Measurements from ENCODE around the gene ARSG. TPM values are rescaled to one million over a fixed set of nuclear protein-coding genes. Genes with fewer than 3 reads are reported as not detected.

Gene ARSG
- total and polyA plus RNA-seq, 2 of the 8 experiments (the other 6 are each of a cell fraction or from before 2014, with no cell fraction given): 3.3 to 4.0 TPM

DNA sequence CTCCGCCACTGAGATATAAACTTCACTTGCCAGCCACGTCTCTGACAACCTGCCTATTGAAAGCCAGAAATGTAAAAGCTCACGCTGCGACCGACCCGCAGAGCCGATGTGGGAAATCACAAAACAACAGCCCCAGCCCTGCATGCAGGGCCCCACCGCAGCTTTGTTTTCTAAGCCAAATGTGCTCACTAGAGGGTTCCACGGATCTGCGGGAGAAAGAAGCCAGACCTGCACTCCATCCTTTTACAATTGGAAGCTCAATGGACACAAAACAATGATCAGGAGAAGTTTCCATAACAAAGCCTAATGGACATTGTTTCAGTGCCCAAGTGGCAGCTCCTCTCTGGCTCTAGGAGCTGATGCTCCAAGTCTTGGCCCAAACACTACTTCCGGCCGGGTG is 132.9 kb downstream of the ARSG start:
- Histone ChIP-seq H4K91ac (replicated peaks; ENCODE audit: insufficient read length, low read length) (no peak overlapping the region), H2BK20ac (ENCODE audit: low read length) (no peak overlapping the region), H3K4ac (replicated peaks; ENCODE audit: insufficient read length, low read depth, low read length) (no peak overlapping the region), H3K4me2 (ENCODE audit: insufficient read depth in 1 of 2, low read depth in 2 of 2, low read length in 2 of 2) (no peak overlapping the region), H3K4me1 (replicated peaks in 1 of 4; ENCODE audit: control insufficient read depth in 3 of 4, insufficient read depth in 4 of 4, low read length in 3 of 4) (peaks cover 0 to 6% (median 4%) of the 10 kb centered on the region in 4 experiments; a peak in 5 of 7 replicates), H3K23me2 (ENCODE audit: low read depth, low read length) (no peaks in the 10 kb centered on the region), H4K8ac (ENCODE audit: extremely low read depth, insufficient read depth, low read length) (no peak overlapping the region), H3K18ac (ENCODE audit: extremely low read depth, low read length) (no peak overlapping the region), H3K56ac (replicated peaks; ENCODE audit: insufficient read length, low read depth, low read length) (no peak overlapping the region), H2BK120ac (replicated peaks; ENCODE audit: low read depth, low read length) (no peak overlapping the region), H3K79me1 (ENCODE audit: low read depth, low read length) (no peaks in the 10 kb centered on the region), H3K9me3 (ENCODE audit: insufficient read depth in 2 of 2, low read depth in 1 of 2, low read length in 1 of 2) (no peaks in the 10 kb centered on the region), H4K20me1 (replicated peaks in 1 of 2; ENCODE audit: control insufficient read depth in 1 of 2, insufficient read depth in 2 of 2, low read length in 2 of 2) (no peaks in the 10 kb centered on the region), H3K9ac (replicated peaks in 1 of 4; ENCODE audit: extremely low read depth in 1 of 4, low read depth in 3 of 4, low read length in 3 of 4) (no peak overlapping the region), H3K36me3 (ENCODE audit: control insufficient read depth in 2 of 4, insufficient read depth in 4 of 4, low read length in 3 of 4) (peaks cover 0 to 3% (median 1%) of the 10 kb centered on the region in 4 experiments; a peak in 4 of 8 replicates), H3K4me3 (ENCODE audit: extremely low read depth in 1 of 4, insufficient read depth in 2 of 4, low read depth in 3 of 4, low read length in 4 of 4) (no peak overlapping the region), H3K14ac (ENCODE audit: insufficient read length) (no peak overlapping the region), H4K5ac (ENCODE audit: insufficient read length, low read depth, low read length) (no peak overlapping the region), H2BK12ac (ENCODE audit: low read depth, low read length) (no peak overlapping the region), H3K23ac (ENCODE audit: insufficient read length) (no peak overlapping the region), H2BK5ac (ENCODE audit: low read depth, low read length) (no peak overlapping the region), H3K79me2 (ENCODE audit: control insufficient read depth in 1 of 2, insufficient read depth in 2 of 2, low read length in 2 of 2) (no peaks in the 10 kb centered on the region), H3K27me3 (replicated peaks in 1 of 4; ENCODE audit: control insufficient read depth in 3 of 4, extremely low read depth in 1 of 4, insufficient read depth in 3 of 4, low read length in 3 of 4) (no peaks in the 10 kb centered on the region), H2AFZ (ENCODE audit: low read length) (no peak overlapping the region), H3K27ac (ENCODE audit: low read depth, low read length) (no peak overlapping the region), H2AK5ac (ENCODE audit: low read depth, low read length) (no peak overlapping the region), H2BK15ac (ENCODE audit: low read length) (no peak overlapping the region)
- 82% methylated on average over 12 of the region's 12 CpGs; no CpG with 5 or more reads in 1 of the 2 experiments for WGBS, 2 experiments (ENCODE audit: extremely low coverage in 1 of 2, insufficient coverage in 1 of 2, insufficient read length in 1 of 2, insufficient replicate concordance in 2 of 2, low coverage in 1 of 2, low lambda C conversion rate in 2 of 2, missing lambda C conversion rate in 1 of 2)
- FAIRE-seq (no peak), DNase-seq (ENCODE audit: low read depth in 1 of 2, low spot score in 2 of 2) (no peak)
- CTCF ChIA-PET (ENCODE audit: partially characterized antibody): interaction anchor here (0.8 to 2.8 kb wide), 11 partner anchors 10 to 160 kb away, joined by 3 to 12 read pairs (median 3); no protein-coding TSS in a partner anchor
- POLR2A ChIA-PET (ENCODE audit: partially characterized antibody): interaction anchor here (1.2 to 1.8 kb wide), 3 partner anchors 8 to 133 kb away, joined by 3 to 8 read pairs (median 4); partner anchors contain the start of genes ARSG and SLC16A6
- TF ChIP-seq TAF7 (optimal IDR thresholded peaks at IDR 0.05; ENCODE audit: borderline replicate concordance, low read depth, low read length) (no peak), POU5F1 (IDR thresholded peaks at IDR 0.05; ENCODE audit: low read depth, low read length) (no peak)

Data from H1 (cell line).